HG03280 (cell line): ENCODE results near the gene AGTR1.
"Not testable (repeated sequence)": the region's sequence is repeated elsewhere in the genome, so short reads cannot be mapped to it uniquely, and the experiment has no call there.

Experiments
- ATAC-seq: cut with Tn5 transposase; IDR thresholded peaks from one replicate; pipeline ENCODE4 v1.9.1; 2021; ENCODE audit warnings: mild to moderate bottlenecking, moderate library complexity; ENCODE audit not compliant: unreplicated experiment

Gene AGTR1

GRCh38 chr3:148757238-148758215 is 59.8 kb downstream of the AGTR1 start:
- no peak for ATAC-seq

- ATAC-seq: no peak
These were observed 60.7 kb downstream of the AGTR1 start for GRCh38 chr3:148758303-148758884.

GRCh38 chr3:148759430-148759829 is 61.7 kb downstream of the AGTR1 start:
- ATAC-seq: no peak

GRCh38 chr3:148763156-148763680 is 65.5 kb downstream of the AGTR1 start:
- no peak for ATAC-seq

GRCh38 chr3:148763986-148764935 is 66.6 kb downstream of the AGTR1 start:
- ATAC-seq: no peak

GRCh38 chr3:148772361-148772760 is 74.7 kb downstream of the AGTR1 start:
- no peak for ATAC-seq

- ATAC-seq: no peak
These were observed 75.1 kb downstream of the AGTR1 start for GRCh38 chr3:148772835-148773234.

GRCh38 chr3:148773805-148774204 is 76.1 kb downstream of the AGTR1 start:
- ATAC-seq: no peak

GRCh38 chr3:148778926-148779325 is 81.2 kb downstream of the AGTR1 start:
- no peak for ATAC-seq

- ATAC-seq: not testable (repeated sequence)
These were observed 87.3 kb downstream of the AGTR1 start for GRCh38 chr3:148785026-148785425.

GRCh38 chr3:148786159-148786558 is 88.5 kb downstream of the AGTR1 start:
- not testable (repeated sequence) for ATAC-seq

GRCh38 chr3:148789146-148789545 is 91.4 kb downstream of the AGTR1 start:
- no peak for ATAC-seq

- no peak for ATAC-seq
These were observed 92.2 kb downstream of the AGTR1 start for GRCh38 chr3:148789906-148790305.

GRCh38 chr3:148790370-148790769 is 92.7 kb downstream of the AGTR1 start:
- ATAC-seq: no peak

GRCh38 chr3:148790851-148791735 is 93.4 kb downstream of the AGTR1 start:
- no peak for ATAC-seq

- ATAC-seq: no peak
These were observed 94.2 kb downstream of the AGTR1 start for GRCh38 chr3:148791920-148792319.

GRCh38 chr3:148792516-148792915 is 94.8 kb downstream of the AGTR1 start:
- ATAC-seq: no peak
